Measurements from ENCODE around the gene PTGR2. TPM values are rescaled to one million over a fixed set of nuclear protein-coding genes. Genes with fewer than 3 reads are reported as not detected.

The PTGR2 gene
- total RNA-seq, 1 donor from 2014 or later, result 5.8 TPM

GRCh38 chr14:73815849-73816248, 35.8 kb upstream of the PTGR2 start:
- Mint-ChIP-seq H3K27ac (ENCODE audit: unreplicated experiment) (no peak overlapping the region), H3K4me1 (ENCODE audit: low read depth, unreplicated experiment) (no peaks in the 10 kb centered on the region), H3K4me3 (ENCODE audit: unreplicated experiment) (no peak overlapping the region), H3K36me3 (ENCODE audit: low read depth, unreplicated experiment) (peaks cover 2% of the 10 kb centered on the region), H3K27me3 (ENCODE audit: low read depth, unreplicated experiment) (peaks cover 5% of the 10 kb centered on the region), H3K9me3 (ENCODE audit: unreplicated experiment) (no peaks in the 10 kb centered on the region)
- Histone ChIP-seq H3K36me3 (ENCODE audit: insufficient read depth, low read length) (no peaks in the 10 kb centered on the region), H3K9ac (ENCODE audit: low read length) (no peak overlapping the region), H3K4me3 (ENCODE audit: insufficient read depth, low read depth, low read length) (no peak overlapping the region), H4K20me1 (ENCODE audit: insufficient read depth, low read length) (no peaks in the 10 kb centered on the region), H3K4me1 (ENCODE audit: insufficient read depth, low read length) (peaks cover 5% of the 10 kb centered on the region), H3K27me3 (ENCODE audit: insufficient read depth, low read length) (no peaks in the 10 kb centered on the region), H3K9me3 (ENCODE audit: insufficient read depth, low read depth, low read length) (no peaks in the 10 kb centered on the region), H2AFZ (ENCODE audit: low read depth, low read length) (no peak overlapping the region), H3K79me2 (ENCODE audit: insufficient read depth, low read length) (no peaks in the 10 kb centered on the region), H3K4me2 (ENCODE audit: low read length) (no peak overlapping the region), H3K27ac (ENCODE audit: low read depth, low read length) (no peak overlapping the region)
- FAIRE-seq (no peak), DNase-seq (ENCODE audit: low read depth) (no peak)
- TF ChIP-seq EZH2 (IDR thresholded peaks at IDR 0.05; ENCODE audit: insufficient read depth, low read length) (no peak), CTCF (IDR thresholded peaks at IDR 0.05; ENCODE audit: insufficient read depth, low read depth, low read length) (no peak)

- DNase-seq (ENCODE audit: low read depth) (peak; percentile 65), FAIRE-seq (no peak)
- Histone ChIP-seq H3K27me3 (ENCODE audit: insufficient read depth, low read length) (no peaks in the 10 kb centered on the region), H2AFZ (ENCODE audit: low read depth, low read length) (no peak overlapping the region), H3K4me3 (ENCODE audit: insufficient read depth, low read depth, low read length) (no peak overlapping the region), H3K9ac (ENCODE audit: low read length) (no peak overlapping the region), H3K27ac (ENCODE audit: low read depth, low read length) (no peak overlapping the region), H3K9me3 (ENCODE audit: insufficient read depth, low read depth, low read length) (no peaks in the 10 kb centered on the region), H3K36me3 (ENCODE audit: insufficient read depth, low read length) (no peaks in the 10 kb centered on the region), H3K4me2 (ENCODE audit: low read length) (peak overlapping the region; percentile 7), H3K79me2 (ENCODE audit: insufficient read depth, low read length) (no peaks in the 10 kb centered on the region), H4K20me1 (ENCODE audit: insufficient read depth, low read length) (no peaks in the 10 kb centered on the region), H3K4me1 (ENCODE audit: insufficient read depth, low read length) (peaks cover 5% of the 10 kb centered on the region)
- Mint-ChIP-seq H3K27ac (ENCODE audit: unreplicated experiment) (no peak overlapping the region), H3K4me3 (ENCODE audit: unreplicated experiment) (no peak overlapping the region), H3K9me3 (ENCODE audit: unreplicated experiment) (no peaks in the 10 kb centered on the region), H3K27me3 (ENCODE audit: low read depth, unreplicated experiment) (no peaks in the 10 kb centered on the region), H3K4me1 (ENCODE audit: low read depth, unreplicated experiment) (no peaks in the 10 kb centered on the region), H3K36me3 (ENCODE audit: low read depth, unreplicated experiment) (peaks cover 2% of the 10 kb centered on the region)
- TF ChIP-seq EZH2 (IDR thresholded peaks at IDR 0.05; ENCODE audit: insufficient read depth, low read length), result no peak
- no peak for TF ChIP-seq CTCF (IDR thresholded peaks at IDR 0.05; ENCODE audit: insufficient read depth, low read depth, low read length)
Measured at GRCh38 chr14:73816393-73816816, 35.2 kb upstream of the PTGR2 start.

GRCh38 chr14:73817020-73817655, 34.5 kb upstream of the PTGR2 start:
- H3K36me3 Mint-ChIP-seq (ENCODE audit: low read depth, unreplicated experiment), result peaks cover 2% of the 10 kb centered on the region

More at GRCh38 chr14:73817020-73817655, 34.5 kb upstream of the PTGR2 start:
- no peaks in the 10 kb centered on the region for H4K20me1 ChIP-seq (ENCODE audit: insufficient read depth, low read length)
- no peaks in the 10 kb centered on the region for H3K9me3 ChIP-seq (ENCODE audit: insufficient read depth, low read depth, low read length)
- H3K4me3 ChIP-seq (ENCODE audit: insufficient read depth, low read depth, low read length), result no peak overlapping the region
- H3K36me3 ChIP-seq (ENCODE audit: insufficient read depth, low read length), result no peaks in the 10 kb centered on the region
- no peak overlapping the region for H3K4me2 ChIP-seq (ENCODE audit: low read length)
- H3K4me3 Mint-ChIP-seq (ENCODE audit: unreplicated experiment), result no peak overlapping the region
- H3K27ac ChIP-seq (ENCODE audit: low read depth, low read length), result no peak overlapping the region
- DNase-seq (ENCODE audit: low read depth) (no peak), FAIRE-seq (no peak)
- no peak overlapping the region for H3K9ac ChIP-seq (ENCODE audit: low read length)
- H2AFZ ChIP-seq (ENCODE audit: low read depth, low read length), result no peak overlapping the region
- H3K27me3 ChIP-seq (ENCODE audit: insufficient read depth, low read length), result no peaks in the 10 kb centered on the region
- TF ChIP-seq CTCF (IDR thresholded peaks at IDR 0.05; ENCODE audit: insufficient read depth, low read depth, low read length) (no peak), EZH2 (IDR thresholded peaks at IDR 0.05; ENCODE audit: insufficient read depth, low read length) (no peak)
- no peak overlapping the region for H3K27ac Mint-ChIP-seq (ENCODE audit: unreplicated experiment)
- H3K79me2 ChIP-seq (ENCODE audit: insufficient read depth, low read length), result no peaks in the 10 kb centered on the region
- H3K9me3 Mint-ChIP-seq (ENCODE audit: unreplicated experiment), result no peaks in the 10 kb centered on the region
- H3K4me1 ChIP-seq (ENCODE audit: insufficient read depth, low read length), result peaks cover 5% of the 10 kb centered on the region
- no peaks in the 10 kb centered on the region for H3K4me1 Mint-ChIP-seq (ENCODE audit: low read depth, unreplicated experiment)
- H3K27me3 Mint-ChIP-seq (ENCODE audit: low read depth, unreplicated experiment), result no peaks in the 10 kb centered on the region
